Stimulated activated CD4-positive, alpha-beta T cell treated with anti-CD3 and anti-CD28 coated beads, Interleukin-12 subunit alpha, Interleukin-12 subunit beta, amount 100 ng/mL, for 48 hours (primary cell): Measurements from ENCODE around the gene PRELID2.
"Not testable (repeated sequence)": the region's sequence is repeated elsewhere in the genome, so short reads cannot be mapped to it uniquely, and the experiment has no call there.

ENCODE experiments used
- DNase-seq, 3 donors: peaks; one replicate each; pipeline ENCODE4 v3.0.0-alpha.2; 2020; ENCODE audit warnings: low read depth in 2 of 3, low spot score in 1 of 3

Gene PRELID2

GRCh38 chr5:145840458-145841132 is 5.5 kb upstream of the PRELID2 start:
- DNase-seq: no peak

GRCh38 chr5:145838276-145838675 is 3.1 kb upstream of the PRELID2 start:
- no peak for DNase-seq

- DNase-seq: not testable (repeated sequence)
Observed at GRCh38 chr5:145836241-145836640, 1.1 kb upstream of the PRELID2 start.

GRCh38 chr5:145835848-145836239 is 702 bp upstream of the PRELID2 start:
- DNase-seq: no peak

GRCh38 chr5:145834554-145834916 is 607 bp downstream of the PRELID2 start:
- no peak for DNase-seq

- no peak for DNase-seq
Observed at GRCh38 chr5:145833631-145834200, 1.4 kb downstream of the PRELID2 start.

GRCh38 chr5:145830594-145830993 is 4.5 kb downstream of the PRELID2 start:
- no peak for DNase-seq

- no peak for DNase-seq
Observed at GRCh38 chr5:145829708-145830361, 5.3 kb downstream of the PRELID2 start.

- DNase-seq: no peak
Observed at GRCh38 chr5:145826895-145827674, 8.1 kb downstream of the PRELID2 start.

- DNase-seq: no peak
Observed at GRCh38 chr5:145825751-145826180, 9.4 kb downstream of the PRELID2 start.

GRCh38 chr5:145824040-145824439 is 11.1 kb downstream of the PRELID2 start:
- DNase-seq: no peak

- DNase-seq: no peak
Observed at GRCh38 chr5:145818604-145819003, 16.5 kb downstream of the PRELID2 start.

GRCh38 chr5:145812877-145813276 is 22.3 kb downstream of the PRELID2 start:
- no peak for DNase-seq

- no peak for DNase-seq
Observed at GRCh38 chr5:145811834-145812625, 23.1 kb downstream of the PRELID2 start.

GRCh38 chr5:145806923-145807322 is 28.2 kb downstream of the PRELID2 start:
- no peak for DNase-seq

GRCh38 chr5:145805819-145806218 is 29.3 kb downstream of the PRELID2 start:
- no peak for DNase-seq

GRCh38 chr5:145804701-145805100 is 30.4 kb downstream of the PRELID2 start:
- no peak for DNase-seq

- DNase-seq: no peak
Observed at GRCh38 chr5:145803112-145804004, 31.8 kb downstream of the PRELID2 start.

- no peak for DNase-seq
Observed at GRCh38 chr5:145801195-145801594, 33.9 kb downstream of the PRELID2 start.

GRCh38 chr5:145800181-145800580 is 35.0 kb downstream of the PRELID2 start:
- DNase-seq: no peak
